ENCODE results near the gene CCNC.
"Not testable (repeated sequence)": the region's sequence is repeated elsewhere in the genome, so short reads cannot be mapped to it uniquely, and the experiment has no call there.

GRCh38 chr6:99594696-99595095 lies 26.2 kb upstream of the CCNC start:
- TF ChIP-seq ARNT, FOXA1 (IDR thresholded peaks at IDR 0.05): not testable (repeated sequence)
